Caki2 (cell line): Measurements from ENCODE around the gene COQ4. TPM values are rescaled to one million over a fixed set of nuclear protein-coding genes. Genes with fewer than 3 reads are reported as not detected.

Experiments used
- DNase-seq: peaks from one replicate; pipeline ENCODE4 v3.0.0-alpha.2; 2015; ENCODE audit warnings: low read depth
- in situ Hi-C: cut with HindIII; loops from 2 replicates; pipeline ENCODE4 v1.10.0; 2016; ENCODE audit warnings: low sequenced_read_pairs, low pct_unique_long_range_greater_than_20kb, mixed read lengths
- total RNA-seq: library from RNA; depleted of rRNA; stranded (reverse); fragments of >200 nt; shearing (Covaris generic); gene quantifications from 2 replicates; pipeline ENCODE4 v1.2.3, GENCODE V29; 2014; ENCODE audit warnings: low replicate concordance

Gene COQ4
- total RNA-seq, 1 experiment from 2014 or later = 76.4 TPM

GRCh38 chr9:128297221-128297773 is 25.3 kb upstream of the COQ4 start:
- DNase-seq = no peak
- in situ Hi-C loops = no loop called here

GRCh38 chr9:128298535-128299482 is 23.8 kb upstream of the COQ4 start:
- no peak for DNase-seq
- in situ Hi-C loops = no loop called here

GRCh38 chr9:128304136-128304970 is 18.3 kb upstream of the COQ4 start:
- DNase-seq = no peak
- in situ Hi-C loops = no loop called here

DNA sequence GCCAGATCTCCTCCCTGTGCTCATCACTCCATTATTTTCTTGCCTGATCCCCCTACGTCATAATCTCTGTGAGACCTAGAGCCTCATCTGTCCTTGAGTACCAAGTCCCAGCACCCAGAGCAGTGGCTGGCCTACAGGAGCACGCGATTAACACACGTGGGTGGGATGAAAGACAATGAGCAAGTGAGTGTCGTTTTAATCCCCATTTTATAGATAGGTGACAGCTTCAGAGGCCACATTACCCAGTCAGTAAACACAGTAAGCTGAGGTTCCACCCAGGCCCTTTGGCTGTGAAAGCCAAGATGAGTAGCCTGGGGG is 17.7 kb upstream of the COQ4 start:
- in situ Hi-C loops = no loop called here
- peak; percentile 33 for DNase-seq

DNA sequence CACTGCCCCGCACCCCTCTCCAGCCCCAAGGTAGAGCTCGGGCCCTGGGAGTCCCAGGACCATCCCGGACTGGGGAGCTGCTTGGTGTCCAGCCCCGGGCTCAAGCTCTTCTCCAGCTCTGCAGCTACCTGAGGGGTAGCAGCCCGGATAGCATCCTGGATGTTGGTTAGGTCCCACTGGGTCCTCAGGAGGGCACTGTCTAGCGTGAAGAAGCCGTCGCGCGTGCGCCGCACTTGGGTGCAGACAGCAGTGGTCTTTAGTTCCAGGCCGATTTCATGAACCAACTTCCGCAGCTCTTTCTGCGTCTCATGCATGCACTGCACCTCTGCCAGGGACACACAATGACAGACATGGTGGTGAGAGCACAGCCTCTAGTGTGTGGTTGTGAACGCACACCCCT is 13.1 kb upstream of the COQ4 start:
- in situ Hi-C loops = no loop called here
- no peak for DNase-seq

GRCh38 chr9:128310461-128310860 is 12.2 kb upstream of the COQ4 start:
- in situ Hi-C loops = no loop called here
- DNase-seq = no peak

DNA sequence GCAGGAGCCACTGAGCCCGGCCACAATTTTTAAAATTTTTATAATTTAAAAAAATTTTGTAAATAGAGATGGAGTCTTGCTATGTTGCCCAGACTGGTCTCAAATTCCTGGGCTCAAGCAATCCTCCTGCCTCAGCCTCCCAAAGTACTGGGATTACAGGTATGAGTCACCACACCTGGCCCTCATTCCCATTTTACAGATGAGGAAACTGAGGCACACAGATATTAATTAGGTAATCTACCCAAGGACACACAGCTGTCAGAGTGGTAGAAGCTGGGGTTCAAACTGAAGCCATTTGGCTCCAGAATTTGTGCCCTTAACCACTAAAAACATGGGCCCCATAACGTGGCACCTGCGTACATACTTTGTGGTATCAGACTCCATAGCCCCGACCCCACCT is 7.9 kb upstream of the COQ4 start:
- in situ Hi-C loops = no loop called here

GRCh38 chr9:128316421-128316820 is 6.2 kb upstream of the COQ4 start:
- in situ Hi-C loops = no loop called here
- DNase-seq = no peak

More for the DNA sequence above, 7.9 kb upstream of the COQ4 start:
- no peak for DNase-seq

DNA sequence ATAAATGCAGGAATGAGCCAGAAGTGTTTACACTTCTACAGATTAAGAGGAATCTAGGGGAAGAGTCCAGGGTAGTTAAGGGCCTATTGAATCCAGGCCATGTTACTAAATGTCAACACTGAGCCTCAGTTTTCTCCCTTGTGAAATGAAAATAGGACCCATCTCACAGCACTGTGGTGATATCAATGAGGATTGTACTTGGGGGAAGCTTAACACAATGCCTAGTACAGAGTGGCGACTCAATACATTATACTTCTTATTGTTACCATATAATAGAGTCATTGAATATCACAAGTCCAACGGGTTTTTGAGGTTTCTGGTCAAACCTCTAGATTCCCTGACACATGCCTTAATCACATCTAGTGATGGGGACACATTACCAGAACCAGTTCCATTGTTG is 5.0 kb upstream of the COQ4 start:
- no peak for DNase-seq
- in situ Hi-C loops = no loop called here

GRCh38 chr9:128321343-128321742 is 1.3 kb upstream of the COQ4 start:
- no peak for DNase-seq
- in situ Hi-C loops = no loop called here

DNA sequence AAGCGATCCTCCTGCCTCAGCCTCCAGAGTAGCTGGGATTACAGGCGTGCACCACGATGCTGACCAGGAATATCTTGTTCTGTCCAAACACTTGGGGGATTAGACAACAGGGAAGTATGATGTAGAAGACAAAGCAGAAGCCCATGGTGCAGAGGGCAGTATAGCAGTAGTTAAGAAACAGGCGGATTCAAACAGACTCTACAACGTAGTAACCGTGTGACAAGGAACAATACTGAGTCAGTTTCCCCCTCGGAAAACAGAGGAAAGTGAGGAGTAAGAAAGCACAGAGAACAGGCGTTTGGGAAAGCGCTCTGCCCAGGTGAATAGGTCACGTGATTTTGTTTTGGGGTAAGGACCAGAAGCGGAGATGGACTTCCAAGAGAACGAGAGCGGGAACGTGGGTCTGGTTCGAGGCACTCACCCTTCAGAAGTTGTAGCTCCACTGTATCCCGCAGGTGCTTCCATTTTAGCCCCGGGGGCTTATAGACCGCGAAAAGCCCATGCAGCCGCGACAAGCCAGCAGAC is 698 bp upstream of the COQ4 start:
- DNase-seq = no peak
- in situ Hi-C loops = no loop called here

GRCh38 chr9:128323212-128323730 is 632 bp downstream of the COQ4 start:
- DNase-seq = peak; percentile 22
- in situ Hi-C loops = no loop called here

GRCh38 chr9:128323791-128324190 is 1.2 kb downstream of the COQ4 start:
- in situ Hi-C loops = no loop called here

DNA sequence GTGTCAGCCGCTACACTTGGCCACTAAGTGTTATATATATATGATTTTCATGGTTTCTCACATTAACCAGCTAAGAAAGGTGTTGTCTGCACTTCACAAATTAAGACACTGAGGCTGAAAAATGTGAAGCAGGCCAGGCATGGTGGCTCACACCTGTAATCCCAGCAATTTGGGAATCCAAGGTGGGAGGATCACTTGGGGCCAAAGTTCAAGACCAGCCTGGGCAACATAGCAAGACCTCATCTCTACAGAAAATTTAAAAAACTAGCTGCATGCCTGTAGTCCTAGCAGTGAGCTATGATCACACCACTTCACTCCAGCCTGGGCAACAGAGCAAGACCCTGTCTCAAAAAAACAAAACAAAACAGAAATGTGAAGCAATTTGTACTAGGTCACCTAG is 1.8 kb downstream of the COQ4 start:
- no peak for DNase-seq
- in situ Hi-C loops = no loop called here

More at GRCh38 chr9:128323791-128324190, 1.2 kb downstream of the COQ4 start:
- no peak for DNase-seq

DNA sequence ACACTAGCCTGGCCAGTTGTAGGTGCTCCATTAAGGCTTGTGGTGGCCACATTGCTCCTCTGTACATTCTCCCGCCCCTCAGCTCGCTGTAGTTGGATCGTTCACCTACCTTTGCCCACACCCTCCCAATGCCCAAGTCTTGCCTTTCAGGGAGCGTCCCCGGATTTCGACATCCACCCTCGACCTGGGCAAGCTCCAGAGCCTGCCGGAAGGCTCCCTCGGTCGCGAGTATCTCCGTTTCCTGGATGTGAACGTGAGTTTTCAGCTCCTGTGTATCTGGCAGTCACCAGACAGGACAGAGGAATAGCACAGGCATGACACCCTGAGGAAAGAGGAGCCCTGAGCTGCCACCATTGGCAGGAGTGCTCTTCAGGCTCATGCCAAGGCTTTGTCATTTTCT is 3.0 kb downstream of the COQ4 start:
- no peak for DNase-seq
- in situ Hi-C loops = no loop called here

GRCh38 chr9:128333451-128333869 is 10.8 kb downstream of the COQ4 start:
- in situ Hi-C loops = no loop called here
- no peak for DNase-seq

DNA sequence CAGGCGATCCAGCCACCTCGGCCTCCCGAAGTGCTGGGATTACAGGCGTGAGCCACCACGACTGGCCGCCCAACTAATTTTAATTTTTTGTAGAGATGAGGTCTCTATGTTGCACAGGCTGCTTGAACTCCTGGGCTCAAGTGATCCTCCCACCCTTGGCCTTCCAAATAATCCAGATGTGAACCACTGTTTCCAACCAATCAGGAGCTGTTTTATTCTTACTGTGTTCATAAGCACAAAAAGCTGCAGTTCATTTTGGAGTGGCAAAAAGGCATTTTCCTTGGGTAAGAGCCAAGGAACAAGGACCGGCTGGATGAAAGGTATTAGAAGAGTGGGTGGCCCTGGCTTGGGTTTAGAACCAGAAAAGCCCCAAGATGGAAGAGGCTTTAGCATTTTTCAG is 12.5 kb downstream of the COQ4 start:
- in situ Hi-C loops = no loop called here
- DNase-seq = no peak

- in situ Hi-C loops = no loop called here
- no peak for DNase-seq
Measured at GRCh38 chr9:128335914-128336313, 13.3 kb downstream of the COQ4 start.

GRCh38 chr9:128337936-128338335 is 15.3 kb downstream of the COQ4 start:
- in situ Hi-C loops = no loop called here
- no peak for DNase-seq
